ENCODE data around the gene YTHDF1. TPM values are rescaled to one million over a fixed set of nuclear protein-coding genes. Genes with fewer than 3 reads are reported as not detected.
"Not testable (repeated sequence)": the region's sequence is repeated elsewhere in the genome, so short reads cannot be mapped to it uniquely, and the experiment has no call there.

The YTHDF1 gene
- polyA plus RNA-seq, 10 donors: 27.1 to 35.3 (median 28.8) TPM

DNA sequence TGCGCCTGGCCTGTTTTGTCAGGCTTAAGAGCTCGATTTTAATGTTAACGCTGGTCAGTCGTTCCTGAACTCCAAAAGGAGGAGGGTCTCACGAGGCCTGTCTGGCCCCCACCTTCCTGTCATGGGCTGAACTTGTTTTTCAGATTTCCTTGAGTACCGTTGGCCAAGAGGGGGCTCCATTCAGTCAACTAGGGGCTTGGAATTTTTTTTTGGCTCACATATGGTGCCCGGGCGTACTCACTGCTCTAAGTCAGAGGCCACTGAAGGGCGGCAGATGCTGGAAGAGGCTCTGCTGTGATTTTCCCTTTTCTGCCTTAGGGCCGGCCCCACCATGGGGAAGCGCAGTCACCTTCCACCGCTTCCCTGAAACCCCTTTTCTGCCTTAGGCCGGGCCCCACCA, 12.9 kb upstream of the YTHDF1 start:
- DNase-seq: peak in 1 of 3 donors; percentile 45

- DNase-seq: no peak
These were observed 11.3 kb upstream of the YTHDF1 start for GRCh38 chr20:63227260-63227659.

DNA sequence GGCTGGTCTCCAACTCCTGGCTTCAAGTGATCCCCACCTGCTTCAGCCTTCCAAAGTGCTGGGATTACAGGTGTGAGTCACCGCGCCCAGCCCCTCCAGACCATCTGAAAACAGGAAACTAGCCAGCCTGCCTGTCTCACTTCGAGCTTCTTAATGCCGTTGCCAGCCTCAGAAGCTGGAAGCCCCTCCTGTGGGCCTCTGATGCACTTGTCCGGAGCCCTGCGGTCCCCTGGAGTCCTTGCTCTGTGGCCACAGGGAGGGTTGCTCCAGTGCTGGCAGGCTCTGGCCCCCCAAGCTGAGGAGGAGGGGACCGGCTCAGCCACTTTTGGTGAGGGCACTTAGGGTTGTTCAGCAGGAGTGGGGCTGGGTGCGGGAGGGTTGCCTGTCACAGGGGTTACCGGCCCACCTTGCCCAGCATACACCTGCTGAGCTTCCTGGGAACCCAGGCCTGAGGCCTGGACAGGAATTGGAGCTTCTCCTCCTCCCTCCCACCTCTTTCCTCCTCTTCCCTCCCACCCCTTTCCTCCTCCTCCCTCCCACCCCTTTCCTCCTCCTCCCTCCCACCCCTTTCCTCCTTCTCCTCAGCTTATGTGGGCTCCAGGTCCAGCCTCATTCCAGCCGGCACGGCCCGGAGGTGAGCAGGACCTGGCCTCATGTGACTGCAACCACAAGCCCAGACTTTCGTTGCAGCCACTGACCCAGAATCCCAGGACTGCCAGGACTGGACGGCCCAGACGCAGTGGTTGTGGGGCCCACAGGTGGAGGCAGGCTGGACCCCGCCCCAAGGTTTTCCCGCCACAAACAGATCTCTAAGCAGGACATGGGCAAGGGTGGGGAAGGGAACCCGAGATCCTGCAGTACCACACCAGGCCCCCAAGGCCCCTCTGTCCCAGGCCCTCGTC, 10.4 kb upstream of the YTHDF1 start:
- no peak for DNase-seq

GRCh38 chr20:63225082-63225454, 9.1 kb upstream of the YTHDF1 start:
- no peak for DNase-seq

GRCh38 chr20:63224412-63225081, 8.6 kb upstream of the YTHDF1 start:
- DNase-seq: peak in 1 of 3 donors; percentile 44

DNA sequence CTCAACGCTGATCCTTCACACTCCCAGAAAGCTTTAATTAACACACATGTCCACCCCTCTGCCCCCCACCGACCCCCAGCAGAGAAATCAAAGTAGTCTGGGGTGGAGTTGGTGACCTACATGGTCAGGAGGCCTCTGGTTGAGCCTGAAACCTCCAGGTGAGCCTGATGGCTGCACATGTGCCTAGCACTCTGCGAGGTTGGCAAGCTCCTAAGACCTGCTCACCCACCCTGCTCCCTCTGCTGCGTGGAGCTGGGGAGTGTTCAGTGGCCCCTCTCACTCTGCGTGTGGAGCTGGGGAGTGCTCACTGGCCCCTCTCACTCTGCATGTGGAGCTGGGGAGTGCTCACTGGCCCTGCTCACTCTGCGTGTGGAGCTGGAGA, 7.9 kb upstream of the YTHDF1 start:
- DNase-seq: no peak

- DNase-seq: no peak
These were observed 7.3 kb upstream of the YTHDF1 start for GRCh38 chr20:63223121-63223825.

- no peak for DNase-seq
These were observed 6.6 kb upstream of the YTHDF1 start for GRCh38 chr20:63222541-63222940.

DNA sequence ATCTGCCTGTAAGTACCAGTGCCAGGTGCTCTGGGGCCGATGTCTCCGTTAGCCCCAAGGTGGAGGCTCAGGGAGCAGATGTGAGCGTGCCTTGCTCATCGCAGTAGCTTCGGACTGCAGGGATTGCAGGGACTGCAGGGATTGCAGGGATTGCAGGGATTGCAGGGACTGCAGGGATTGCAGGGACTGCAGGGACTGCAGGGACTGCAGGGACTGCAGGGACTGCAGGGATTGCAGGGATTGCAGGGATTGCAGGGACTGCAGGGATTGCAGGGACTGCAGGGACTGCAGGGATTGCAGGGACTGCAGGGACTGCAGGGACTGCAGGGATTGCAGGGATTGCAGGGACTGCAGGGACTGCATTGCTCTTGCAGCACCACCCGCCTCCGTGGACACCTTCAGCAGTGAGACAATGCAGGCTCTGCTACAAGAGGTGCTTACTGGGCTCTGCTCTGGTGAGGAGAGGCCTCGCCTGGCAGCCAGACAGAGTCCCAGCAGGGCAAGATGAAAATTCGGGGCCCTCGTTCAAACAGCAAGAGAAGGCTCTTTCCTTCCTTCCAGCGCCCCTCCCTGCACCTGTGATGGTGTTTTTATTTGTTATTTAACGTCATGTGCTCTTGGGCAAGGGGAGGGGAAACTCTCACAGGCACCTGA, 5.6 kb upstream of the YTHDF1 start:
- DNase-seq: not testable (repeated sequence)

- no peak for DNase-seq
These were observed 4.9 kb upstream of the YTHDF1 start for GRCh38 chr20:63220696-63221399.

GRCh38 chr20:63219866-63220521, 4.1 kb upstream of the YTHDF1 start:
- DNase-seq: no peak

- DNase-seq: no peak
These were observed 3.5 kb upstream of the YTHDF1 start for GRCh38 chr20:63219447-63219821.

- no peak for DNase-seq
These were observed 2.9 kb upstream of the YTHDF1 start for GRCh38 chr20:63218701-63219446.

DNA sequence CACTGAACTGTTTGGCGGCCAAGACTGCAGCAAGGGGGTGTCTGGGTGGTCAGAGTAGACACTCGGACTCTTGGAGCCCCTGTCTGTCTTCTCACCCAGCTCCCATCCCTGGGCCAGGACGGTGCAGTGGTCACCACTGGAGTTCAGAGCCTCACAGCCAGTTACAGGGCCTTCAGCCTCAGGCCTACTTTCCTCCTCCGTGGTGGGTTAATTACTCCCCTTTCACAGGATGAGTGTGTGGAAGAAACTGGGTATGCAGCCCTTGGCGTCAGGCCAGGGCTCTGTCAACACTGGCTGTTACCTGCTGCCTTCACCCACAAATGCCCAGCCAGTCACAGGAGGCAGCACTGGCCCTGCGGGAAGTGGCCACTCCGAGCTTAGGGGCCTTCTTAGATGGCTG, 1.8 kb upstream of the YTHDF1 start:
- no peak for DNase-seq

DNA sequence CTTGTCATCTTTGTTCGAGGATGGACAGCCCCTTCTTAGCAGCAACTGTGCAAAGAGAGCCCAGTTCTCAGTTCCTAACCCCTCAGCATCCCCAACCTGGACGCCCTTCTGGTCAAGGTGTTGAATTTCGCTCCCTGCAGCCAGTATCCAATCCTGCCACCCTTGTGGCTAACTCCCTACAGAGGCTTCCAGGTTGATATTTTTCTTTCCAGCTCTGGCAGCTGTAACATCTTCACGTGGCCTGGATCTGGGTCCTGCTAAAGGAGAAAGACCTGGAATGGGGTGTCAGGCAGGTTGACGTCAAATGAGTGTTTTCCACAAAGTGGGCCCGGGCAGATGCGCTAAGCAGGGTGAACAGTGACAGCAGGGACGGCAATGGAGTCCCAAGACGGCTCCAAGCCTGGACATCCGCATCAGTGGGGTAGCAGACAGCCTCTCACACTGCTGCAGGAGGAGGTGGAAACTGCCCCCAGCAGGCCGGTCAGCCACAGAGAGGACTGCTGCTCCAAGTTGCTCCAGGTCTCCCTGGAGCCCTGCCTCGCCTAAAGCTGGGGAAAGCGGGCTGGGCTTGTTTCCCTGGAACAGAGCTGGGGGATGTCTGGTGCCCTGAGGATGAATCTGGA, 1.0 kb upstream of the YTHDF1 start:
- no peak for DNase-seq

DNA sequence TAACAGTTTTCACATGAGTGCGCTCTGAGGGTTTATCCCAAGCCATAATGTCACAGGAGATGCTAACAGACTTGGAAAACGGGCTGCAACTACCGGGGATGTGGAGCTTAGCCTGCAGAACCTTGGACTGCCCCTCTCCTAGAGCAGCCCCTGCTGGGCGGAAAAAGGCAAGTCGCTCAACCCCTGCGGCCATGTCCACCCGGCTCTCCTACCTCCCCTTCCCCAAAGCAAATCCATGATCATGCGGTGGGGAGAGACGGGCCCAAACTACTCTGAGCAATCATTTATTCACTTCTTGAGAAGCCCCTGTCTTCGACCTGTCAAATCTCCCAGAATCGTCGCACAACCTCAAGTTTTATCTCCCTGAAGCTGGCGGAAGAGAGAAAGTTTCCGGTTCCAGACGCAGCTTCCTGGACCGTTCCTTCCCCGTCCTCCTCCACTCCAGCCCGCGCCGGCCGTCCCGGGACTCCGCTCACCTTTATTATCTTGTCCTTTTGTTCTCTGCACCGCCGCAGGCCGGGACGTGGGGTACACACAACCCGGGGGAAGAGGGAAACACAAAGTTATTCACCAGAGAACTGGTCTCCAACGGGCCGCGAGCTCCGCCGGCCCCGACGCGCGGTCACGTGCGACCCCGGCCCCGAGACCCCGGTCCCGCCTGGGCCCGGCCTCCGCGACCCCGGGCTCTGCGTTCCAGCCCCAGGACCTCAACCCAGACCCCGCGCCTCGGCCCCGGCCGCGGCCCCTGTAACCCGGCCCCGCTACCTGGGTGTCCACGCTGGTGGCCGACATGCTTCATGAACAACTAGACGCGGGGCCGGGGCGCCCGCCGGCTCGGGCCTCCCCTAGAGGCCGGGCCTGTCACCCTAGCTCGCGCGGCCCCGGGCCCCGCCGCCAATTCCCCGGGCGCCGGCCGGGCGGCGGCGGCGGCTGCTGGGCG, 560 bp downstream of the YTHDF1 start:
- peak in 1 of 3 donors; percentile 53 for DNase-seq

GRCh38 chr20:63214514-63214913, 1.4 kb downstream of the YTHDF1 start:
- no peak for DNase-seq

- DNase-seq: no peak
These were observed 3.1 kb downstream of the YTHDF1 start for GRCh38 chr20:63212792-63213191.

DNA sequence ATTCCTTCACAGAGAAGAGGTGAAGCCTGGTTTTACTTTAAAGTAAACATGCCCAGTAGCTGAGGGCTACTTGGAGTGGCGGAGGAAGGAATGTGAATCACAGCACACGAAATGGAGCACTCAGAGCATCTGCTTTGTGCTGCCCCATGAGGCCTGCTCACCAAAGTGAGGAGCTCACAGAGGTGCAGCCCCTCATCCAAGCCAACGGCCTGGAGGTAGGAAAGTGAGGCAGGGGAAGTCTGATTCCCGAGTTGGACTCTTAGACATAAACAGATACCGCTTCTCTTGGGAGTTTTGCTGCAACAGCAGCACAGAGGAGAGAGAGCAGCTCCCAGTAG, 3.6 kb downstream of the YTHDF1 start:
- DNase-seq: no peak

Measured in muscle of back (tissue), 11 donors.